DMS153 treated with DMSO at 0.1 percent for 48 hours (cell line): Measurements from ENCODE around the gene DOC2A.

ENCODE experiments used
- DNase-seq: peaks from one replicate; lab custom pipeline; 2025; ENCODE audit not compliant: unreplicated experiment; lab: John Stamatoyannopoulos, UW

DOC2A gene

DNA sequence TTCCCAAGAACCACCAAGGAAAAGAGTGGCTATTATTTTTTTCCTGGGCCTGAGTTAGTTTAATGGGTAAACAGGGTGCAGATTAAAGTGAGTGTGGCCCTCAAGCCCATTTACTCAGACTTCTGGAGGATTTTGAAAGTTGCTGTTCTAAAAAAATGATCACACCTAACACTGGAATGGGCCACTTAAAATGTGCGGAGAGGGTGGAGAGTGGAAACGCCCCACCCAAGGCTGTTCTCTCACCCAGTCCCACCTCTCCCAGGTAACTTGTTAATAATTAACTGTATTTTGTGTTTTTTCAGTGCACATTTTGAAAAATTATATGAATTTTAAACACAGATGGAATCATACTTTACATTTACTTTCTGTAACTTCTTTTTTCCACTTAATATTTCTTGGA lies 20.8 kb downstream of the DOC2A start:
- no peak for DNase-seq

DNA sequence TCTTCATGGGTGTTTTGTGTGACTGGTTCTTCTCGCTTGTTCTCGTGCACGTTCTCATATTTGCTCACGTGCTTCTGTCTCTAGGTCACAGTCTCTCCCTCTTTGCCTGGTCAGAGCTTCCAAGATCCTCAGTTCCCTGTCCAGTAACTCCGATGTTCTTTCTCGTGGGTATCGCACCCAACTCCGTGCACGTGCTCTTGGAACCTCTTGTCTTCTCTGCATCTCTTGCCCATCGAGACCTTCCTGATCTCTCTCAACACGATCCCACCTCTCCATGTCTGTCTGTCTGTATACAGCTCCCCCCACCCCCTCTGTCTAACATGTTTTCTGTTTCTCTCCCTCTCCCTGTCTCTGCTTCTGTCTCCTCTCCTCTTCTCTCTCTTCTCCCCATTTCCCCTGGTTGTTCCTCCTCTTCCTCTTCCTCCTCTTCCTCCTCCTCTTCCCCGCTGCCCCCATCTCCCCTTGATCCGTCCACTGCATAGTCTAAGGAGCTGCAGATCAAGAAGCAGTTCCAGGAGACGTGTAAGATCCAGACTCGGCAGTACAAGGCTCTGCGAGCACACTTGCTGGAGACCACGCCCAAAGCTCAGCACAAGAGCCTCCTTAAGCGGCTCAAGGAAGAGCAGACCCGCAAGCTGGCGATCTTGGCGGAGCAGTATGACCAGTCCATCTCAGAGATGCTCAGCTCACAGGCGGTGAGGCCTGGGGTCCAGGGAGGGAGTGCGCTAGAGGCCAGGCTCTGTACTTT lies 21.5 kb downstream of the DOC2A start:
- no peak for DNase-seq

DNA sequence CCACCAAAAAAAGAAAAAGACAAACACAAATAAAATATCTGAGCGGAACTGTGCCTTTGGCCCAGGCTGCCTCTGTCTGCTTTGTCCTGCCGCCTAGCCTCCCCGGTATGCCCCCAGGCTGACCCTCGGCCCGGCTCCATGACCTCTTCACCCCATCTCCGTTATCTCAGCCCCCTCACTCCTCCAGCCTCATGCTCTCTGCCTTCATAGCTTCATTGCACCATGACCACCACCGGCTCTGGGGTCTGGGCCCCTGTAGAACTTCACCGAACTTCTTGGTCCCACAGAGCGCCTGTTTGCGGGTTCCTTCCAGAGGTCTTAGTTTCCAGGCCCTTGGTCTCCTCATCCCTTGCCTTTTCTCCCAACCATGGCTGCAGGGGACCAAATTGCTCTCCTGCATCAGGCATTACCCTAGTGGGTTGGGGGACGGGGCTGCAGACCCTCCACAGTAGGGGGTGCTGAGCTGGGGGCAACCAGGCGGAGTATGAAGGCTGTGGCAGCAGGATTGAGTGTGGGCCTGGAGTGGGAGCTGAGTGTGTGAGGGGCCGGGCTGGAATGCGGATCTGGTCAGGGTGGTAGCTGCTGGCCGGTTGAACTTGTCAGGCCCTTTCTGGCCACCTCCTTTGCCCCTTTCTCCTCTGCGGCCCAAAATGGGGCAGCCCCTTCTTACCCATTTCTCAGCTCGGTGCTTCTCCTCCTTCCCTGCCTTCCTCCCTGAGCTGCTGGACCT lies 22.3 kb downstream of the DOC2A start:
- no peak for DNase-seq

GRCh38 chr16:29987371-29988085 lies 23.3 kb downstream of the DOC2A start:
- no peak for DNase-seq

GRCh38 chr16:29986931-29987330 lies 23.9 kb downstream of the DOC2A start:
- DNase-seq, result no peak

GRCh38 chr16:29986231-29986630 lies 24.6 kb downstream of the DOC2A start:
- no peak for DNase-seq

- no peak for DNase-seq
Observed at GRCh38 chr16:29985271-29985811, 25.5 kb downstream of the DOC2A start.

DNA sequence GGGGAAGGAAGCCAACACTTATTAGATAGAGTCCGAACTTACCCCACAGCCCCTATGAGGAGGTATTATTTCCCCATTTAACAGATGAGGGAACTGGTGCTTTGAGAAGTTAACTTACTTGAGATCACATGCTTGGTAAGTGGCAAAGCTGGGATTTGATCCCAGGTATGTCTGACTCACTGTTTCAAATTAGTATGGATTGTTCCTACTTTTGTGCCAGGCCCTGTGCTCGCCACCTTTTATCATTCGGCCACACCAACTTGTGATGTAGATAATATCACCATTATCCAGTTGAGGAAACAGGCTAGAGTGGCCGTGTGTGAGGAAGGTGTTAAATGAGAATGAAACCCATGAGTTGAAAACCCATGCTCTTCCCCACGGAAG lies 26.1 kb downstream of the DOC2A start:
- DNase-seq, result no peak

GRCh38 chr16:29984137-29984763 lies 26.6 kb downstream of the DOC2A start:
- no peak for DNase-seq

GRCh38 chr16:29983420-29984136 lies 27.2 kb downstream of the DOC2A start:
- no peak for DNase-seq

- no peak for DNase-seq
Observed at GRCh38 chr16:29982560-29983419, 28.0 kb downstream of the DOC2A start.

- DNase-seq, result no peak
Observed at GRCh38 chr16:29978564-29979270, 32.1 kb downstream of the DOC2A start.

DNA sequence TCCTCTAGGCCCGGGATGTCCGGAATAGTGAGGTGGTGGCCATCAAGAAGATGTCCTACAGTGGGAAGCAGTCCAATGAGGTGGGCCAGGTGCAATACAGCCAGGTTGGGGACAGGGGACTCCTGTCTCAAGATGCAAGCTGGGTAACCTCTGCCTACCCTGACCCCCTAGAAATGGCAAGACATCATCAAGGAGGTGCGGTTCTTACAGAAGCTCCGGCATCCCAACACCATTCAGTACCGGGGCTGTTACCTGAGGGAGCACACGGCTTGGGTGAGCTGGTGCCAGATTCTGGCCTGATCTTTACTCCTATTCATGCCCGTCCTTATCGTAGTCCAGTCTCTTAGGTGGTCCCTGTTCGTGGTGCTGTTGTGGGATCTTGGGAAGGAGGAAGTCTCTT lies 32.7 kb downstream of the DOC2A start:
- DNase-seq, result no peak

DNA sequence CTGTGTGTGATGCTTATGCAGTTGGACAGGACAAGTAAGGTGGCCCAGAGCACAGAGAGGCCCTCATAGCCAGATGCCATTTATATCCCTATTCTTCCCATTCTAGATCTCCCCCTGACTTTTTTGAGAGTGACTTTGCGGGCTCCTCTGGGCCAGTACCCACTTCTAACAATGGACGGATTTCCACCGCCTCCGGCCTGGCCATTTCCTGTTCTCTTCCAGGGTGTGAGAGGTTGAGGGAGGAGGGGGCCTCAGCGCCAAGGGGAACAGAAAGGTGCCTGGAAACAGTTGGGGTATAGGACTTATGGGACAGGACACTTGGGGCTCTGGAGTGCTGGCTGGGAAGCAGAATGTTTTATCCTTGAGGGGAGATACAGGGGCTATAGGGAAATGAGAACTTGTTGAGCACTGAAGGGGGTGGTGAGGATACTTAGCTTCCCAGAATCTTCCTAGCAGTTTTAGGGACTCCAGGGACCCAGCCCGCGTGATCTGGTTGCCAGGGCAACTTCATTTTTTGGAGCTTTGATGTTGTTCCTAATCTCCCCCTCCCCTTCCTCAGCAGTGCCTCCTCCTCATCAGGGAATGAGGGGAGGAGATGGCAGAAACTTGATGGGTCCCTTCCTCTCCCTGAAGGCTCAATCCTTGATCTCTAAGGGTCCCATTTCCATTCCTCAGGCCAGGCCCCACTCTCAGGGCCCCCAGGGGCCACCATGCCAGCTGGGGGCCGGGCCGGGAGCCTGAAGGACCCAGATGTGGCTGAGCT lies 33.6 kb downstream of the DOC2A start:
- no peak for DNase-seq

DNA sequence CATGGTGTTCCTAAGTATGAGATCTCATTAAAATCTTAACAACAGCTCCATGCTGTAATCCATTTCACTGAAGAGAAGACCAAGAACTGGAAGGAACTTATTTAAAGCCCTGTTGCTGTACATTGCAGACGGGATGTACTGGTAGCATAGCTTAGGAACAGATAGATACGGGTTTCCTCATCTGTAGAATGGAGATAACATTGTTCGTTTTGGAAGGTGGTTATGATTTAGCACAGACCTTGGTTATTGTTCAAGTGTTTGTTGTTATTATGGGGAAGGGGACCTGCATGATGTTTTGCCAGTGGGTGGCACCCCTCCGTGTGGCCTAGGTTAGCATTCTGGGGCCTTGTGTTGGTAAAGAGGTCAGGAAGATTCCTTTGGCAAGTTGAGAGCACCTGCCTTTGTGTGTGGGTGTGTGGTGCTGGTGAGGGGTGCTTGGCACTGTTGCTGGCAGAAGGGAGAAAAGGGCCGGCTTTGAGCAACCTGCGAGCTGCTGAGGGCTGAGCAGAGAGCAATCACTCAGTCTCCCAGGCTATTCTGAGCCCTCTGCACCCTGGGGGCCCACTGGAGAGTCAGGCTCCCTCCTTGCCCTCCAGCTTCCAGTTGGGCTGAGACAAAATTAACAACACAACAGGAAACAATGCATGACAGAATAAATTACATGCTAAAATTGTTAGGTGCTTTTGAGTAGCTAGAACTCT lies 34.9 kb downstream of the DOC2A start:
- DNase-seq, result no peak

DNA sequence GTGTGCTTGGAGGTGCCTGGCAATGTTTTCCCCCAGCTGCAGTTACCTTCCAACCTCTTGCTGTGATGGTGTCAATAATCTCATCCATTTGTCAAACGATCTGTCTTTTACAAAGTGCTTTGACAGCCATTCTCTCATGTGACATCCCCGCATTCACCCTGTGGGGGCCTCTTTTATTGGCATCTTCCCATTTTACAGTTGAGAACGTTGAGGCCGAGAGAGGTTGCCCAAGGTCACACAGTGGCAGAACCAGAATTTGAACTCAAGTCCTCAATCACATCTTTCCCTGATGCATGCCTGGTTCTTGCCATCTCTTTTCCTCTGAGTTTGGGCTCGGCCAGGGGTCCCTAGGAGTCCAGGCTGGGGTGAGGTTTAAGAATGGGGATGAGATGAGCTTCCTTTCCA lies 35.7 kb downstream of the DOC2A start:
- no peak for DNase-seq

- DNase-seq, result no peak
Observed at GRCh38 chr16:29974291-29975133, 36.3 kb downstream of the DOC2A start.
